ENCODE data around the gene CDC14A.

CDC14A gene

GRCh38 chr1:100347009-100347966 is 5.0 kb upstream of the CDC14A start:
- TF ChIP-seq CTCF (conservative IDR thresholded peaks at IDR 0.05; ENCODE audit: low read depth, low read length) = no peak
- no peak for DNase-seq (ENCODE audit: low read depth)
- no peak overlapping the region for H3K4me3 ChIP-seq (ENCODE audit: low read length)

GRCh38 chr1:100348549-100349144 is 3.7 kb upstream of the CDC14A start:
- DNase-seq (ENCODE audit: low read depth) = no peak
- TF ChIP-seq CTCF (conservative IDR thresholded peaks at IDR 0.05; ENCODE audit: low read depth, low read length) = no peak

GRCh38 chr1:100349246-100349645 is 3.1 kb upstream of the CDC14A start:
- TF ChIP-seq CTCF (conservative IDR thresholded peaks at IDR 0.05; ENCODE audit: low read depth, low read length) = no peak
- no peak for DNase-seq (ENCODE audit: low read depth)
- no peak overlapping the region for H3K4me3 ChIP-seq (ENCODE audit: low read length)

More at GRCh38 chr1:100348549-100349144, 3.7 kb upstream of the CDC14A start:
- H3K4me3 ChIP-seq (ENCODE audit: low read length) = no peak overlapping the region

GRCh38 chr1:100350787-100351094 is 1.6 kb upstream of the CDC14A start:
- TF ChIP-seq CTCF (conservative IDR thresholded peaks at IDR 0.05; ENCODE audit: low read depth, low read length) = no peak
- DNase-seq (ENCODE audit: low read depth) = no peak
- peak overlapping the region; percentile 91 for H3K4me3 ChIP-seq (ENCODE audit: low read length)

GRCh38 chr1:100351095-100351887 is 1.0 kb upstream of the CDC14A start:
- peak; percentile 76 for DNase-seq (ENCODE audit: low read depth)
- peak; percentile 45 for TF ChIP-seq CTCF (conservative IDR thresholded peaks at IDR 0.05; ENCODE audit: low read depth, low read length)
- peak overlapping the region; percentile 91 for H3K4me3 ChIP-seq (ENCODE audit: low read length)

GRCh38 chr1:100353071-100353801 is 930 bp downstream of the CDC14A start:
- peak overlapping the region; percentile 91 for H3K4me3 ChIP-seq (ENCODE audit: low read length)
- no peak for DNase-seq (ENCODE audit: low read depth)
- no peak for TF ChIP-seq CTCF (conservative IDR thresholded peaks at IDR 0.05; ENCODE audit: low read depth, low read length)
